PFSK-1 (cell line): ENCODE data around the gene GBE1.

Experiments used
- TAF1 ChIP-seq: IDR thresholded peaks from 2 replicates; pipeline ENCODE4 v1.6.1; 2012; ENCODE audit warnings: low read length, control low read depth, borderline replicate concordance; ENCODE audit not compliant: insufficient read depth
- TF ChIP-seq, protein P1 (sequence below), 2 experiments: IDR thresholded peaks; 2 replicates each; pipeline versions ENCODE4 v1.6.1 to v1.8.0; 2011 to 2012; ENCODE audit warnings: low read depth in 2 of 2, low read length in 2 of 2, control low read depth in 1 of 2, inconsistent platforms in 1 of 2, mild to moderate bottlenecking in 1 of 2, moderate library complexity in 1 of 2; ENCODE audit not compliant: insufficient read depth in 1 of 2

DNA sequence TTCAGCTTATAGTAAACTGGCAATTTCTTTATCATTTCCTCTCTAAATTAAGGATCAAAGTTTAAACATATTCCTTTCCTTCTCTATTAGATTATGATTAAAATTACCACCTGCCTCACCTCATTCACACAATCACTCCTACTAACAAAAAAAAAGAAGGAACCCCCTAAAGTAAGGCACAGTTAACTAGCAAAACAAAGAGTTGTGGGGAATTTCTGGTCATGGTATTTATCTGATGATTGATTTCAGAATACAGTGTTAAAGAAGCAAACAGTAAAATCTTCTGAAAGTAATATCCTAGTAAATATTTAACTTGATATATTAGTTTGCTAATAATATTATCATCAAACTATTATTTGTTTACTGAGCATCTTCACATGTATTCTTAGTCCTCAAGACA lies 8.8 kb downstream of the GBE1 start:
- TF ChIP-seq, protein P1, sequence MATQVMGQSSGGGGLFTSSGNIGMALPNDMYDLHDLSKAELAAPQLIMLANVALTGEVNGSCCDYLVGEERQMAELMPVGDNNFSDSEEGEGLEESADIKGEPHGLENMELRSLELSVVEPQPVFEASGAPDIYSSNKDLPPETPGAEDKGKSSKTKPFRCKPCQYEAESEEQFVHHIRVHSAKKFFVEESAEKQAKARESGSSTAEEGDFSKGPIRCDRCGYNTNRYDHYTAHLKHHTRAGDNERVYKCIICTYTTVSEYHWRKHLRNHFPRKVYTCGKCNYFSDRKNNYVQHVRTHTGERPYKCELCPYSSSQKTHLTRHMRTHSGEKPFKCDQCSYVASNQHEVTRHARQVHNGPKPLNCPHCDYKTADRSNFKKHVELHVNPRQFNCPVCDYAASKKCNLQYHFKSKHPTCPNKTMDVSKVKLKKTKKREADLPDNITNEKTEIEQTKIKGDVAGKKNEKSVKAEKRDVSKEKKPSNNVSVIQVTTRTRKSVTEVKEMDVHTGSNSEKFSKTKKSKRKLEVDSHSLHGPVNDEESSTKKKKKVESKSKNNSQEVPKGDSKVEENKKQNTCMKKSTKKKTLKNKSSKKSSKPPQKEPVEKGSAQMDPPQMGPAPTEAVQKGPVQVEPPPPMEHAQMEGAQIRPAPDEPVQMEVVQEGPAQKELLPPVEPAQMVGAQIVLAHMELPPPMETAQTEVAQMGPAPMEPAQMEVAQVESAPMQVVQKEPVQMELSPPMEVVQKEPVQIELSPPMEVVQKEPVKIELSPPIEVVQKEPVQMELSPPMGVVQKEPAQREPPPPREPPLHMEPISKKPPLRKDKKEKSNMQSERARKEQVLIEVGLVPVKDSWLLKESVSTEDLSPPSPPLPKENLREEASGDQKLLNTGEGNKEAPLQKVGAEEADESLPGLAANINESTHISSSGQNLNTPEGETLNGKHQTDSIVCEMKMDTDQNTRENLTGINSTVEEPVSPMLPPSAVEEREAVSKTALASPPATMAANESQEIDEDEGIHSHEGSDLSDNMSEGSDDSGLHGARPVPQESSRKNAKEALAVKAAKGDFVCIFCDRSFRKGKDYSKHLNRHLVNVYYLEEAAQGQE (IDR thresholded peaks at IDR 0.05; ENCODE audit: insufficient read depth in 1 of 2, low read depth in 2 of 2, low read length in 2 of 2) = no peak
- no peak for TF ChIP-seq TAF1
